Measurements from ENCODE around the gene NBPF3.
"Not testable (repeated sequence)": the region's sequence is repeated elsewhere in the genome, so short reads cannot be mapped to it uniquely, and the experiment has no call there.

Gene NBPF3

DNA sequence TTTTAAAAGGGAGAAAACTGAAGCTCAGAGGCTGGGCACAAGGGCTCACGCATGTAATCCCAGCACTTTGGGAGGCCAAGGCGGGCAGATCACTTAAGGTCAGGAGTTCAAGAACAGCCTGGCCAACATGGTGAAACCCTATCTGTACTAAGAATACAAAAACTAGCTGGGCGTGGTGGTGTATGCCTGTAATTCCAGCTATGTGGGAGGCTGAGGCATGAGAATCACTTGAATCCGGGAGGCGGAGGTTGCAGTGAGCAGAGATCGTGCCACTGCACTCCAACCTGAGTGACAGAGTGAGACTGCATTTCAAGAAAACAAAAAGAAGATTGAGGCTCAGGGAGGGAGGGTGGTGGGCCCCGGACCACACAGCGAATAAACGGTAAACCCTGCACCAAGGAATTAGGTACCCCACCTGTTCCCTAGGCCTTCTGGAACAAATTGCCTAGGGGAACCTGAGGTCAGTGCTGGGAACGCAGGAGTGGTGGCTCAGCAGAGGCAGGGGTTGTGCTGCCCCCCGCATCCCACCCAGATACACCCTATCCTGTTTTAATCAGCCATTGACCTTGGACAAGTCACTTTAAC lies 79.6 kb downstream of the NBPF3 start:
- DNase-seq (ENCODE audit: low read depth) = not testable (repeated sequence)

DNA sequence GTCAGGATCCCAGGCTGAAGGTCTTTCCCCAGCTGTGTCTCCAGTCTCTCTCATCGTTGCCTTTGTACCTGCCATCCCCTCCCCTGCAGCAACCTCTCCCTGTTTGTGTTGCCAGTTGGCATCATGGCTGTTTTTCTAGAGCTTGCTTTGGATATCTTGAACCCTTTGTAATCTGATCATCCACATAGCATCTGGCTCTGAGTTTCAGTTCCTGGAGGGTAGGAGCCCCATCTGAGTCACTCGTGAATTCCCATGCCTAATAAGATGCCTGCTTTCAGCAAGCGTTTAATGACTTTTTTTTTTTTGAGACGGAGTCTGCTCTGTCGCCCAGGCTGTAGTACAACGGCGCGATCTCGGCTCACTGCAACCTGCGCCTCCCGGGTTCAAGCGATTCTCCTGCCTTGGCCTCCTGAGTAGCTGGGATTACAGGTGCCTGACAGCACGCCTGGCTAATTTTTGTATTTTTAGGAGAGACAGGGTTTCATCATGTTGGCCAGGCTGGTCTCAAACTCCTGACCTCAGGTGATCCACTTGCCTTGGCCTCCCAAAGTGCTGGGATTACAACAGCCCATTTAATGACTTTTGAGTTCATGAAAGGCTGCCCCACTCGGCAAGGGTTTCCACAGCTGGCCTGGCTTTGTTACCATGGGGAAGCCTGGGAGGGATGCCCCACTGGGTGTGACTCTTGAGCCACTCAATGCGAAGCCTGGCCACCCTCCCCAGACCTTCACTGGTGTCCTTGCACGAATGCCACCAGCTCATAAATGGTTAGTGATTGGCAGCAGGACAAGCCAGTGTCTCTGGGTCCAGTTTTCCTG lies 81.2 kb downstream of the NBPF3 start:
- DNase-seq (ENCODE audit: low read depth) = no peak

DNA sequence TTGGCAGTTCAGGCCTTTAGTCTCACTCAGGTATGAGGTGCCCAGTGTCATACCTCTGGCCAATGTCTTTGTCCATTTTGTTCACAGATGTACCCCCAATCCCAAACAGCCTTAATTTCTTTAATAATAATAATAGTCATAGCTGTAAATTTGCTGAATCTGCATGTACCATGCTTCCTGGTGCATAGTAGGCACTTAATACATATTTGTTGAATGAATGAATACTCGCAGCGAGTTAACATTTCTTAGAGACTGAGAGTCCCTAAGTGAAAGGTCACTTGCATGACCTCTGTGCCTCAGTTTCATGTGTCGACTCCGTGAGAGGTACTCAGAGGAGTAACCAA lies 81.8 kb downstream of the NBPF3 start:
- DNase-seq (ENCODE audit: low read depth) = no peak

DNA sequence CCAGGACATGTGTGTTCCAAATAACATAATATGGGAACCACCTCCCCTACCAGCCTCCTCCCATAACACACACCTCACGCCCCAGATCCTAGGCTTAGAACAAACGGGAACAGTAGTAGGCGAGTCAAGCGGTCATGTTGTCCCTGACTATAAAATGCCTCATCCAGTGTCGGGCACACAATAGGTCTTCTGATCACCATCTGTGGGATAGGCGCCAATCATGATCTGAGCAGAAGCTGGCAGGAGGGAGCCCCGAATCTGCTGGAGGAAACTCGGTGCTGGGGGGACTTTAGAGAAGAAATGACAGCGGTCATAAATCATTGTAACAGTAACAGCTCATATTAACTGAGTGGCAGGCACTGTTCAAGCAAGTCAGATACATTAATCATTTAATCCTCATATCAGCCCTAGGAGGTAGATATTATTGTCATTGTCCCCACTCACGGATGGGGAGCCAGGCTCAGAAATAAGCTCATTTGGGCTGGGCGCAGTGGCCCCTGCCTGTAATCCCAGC lies 82.6 kb downstream of the NBPF3 start:
- no peak for DNase-seq (ENCODE audit: low read depth)

DNA sequence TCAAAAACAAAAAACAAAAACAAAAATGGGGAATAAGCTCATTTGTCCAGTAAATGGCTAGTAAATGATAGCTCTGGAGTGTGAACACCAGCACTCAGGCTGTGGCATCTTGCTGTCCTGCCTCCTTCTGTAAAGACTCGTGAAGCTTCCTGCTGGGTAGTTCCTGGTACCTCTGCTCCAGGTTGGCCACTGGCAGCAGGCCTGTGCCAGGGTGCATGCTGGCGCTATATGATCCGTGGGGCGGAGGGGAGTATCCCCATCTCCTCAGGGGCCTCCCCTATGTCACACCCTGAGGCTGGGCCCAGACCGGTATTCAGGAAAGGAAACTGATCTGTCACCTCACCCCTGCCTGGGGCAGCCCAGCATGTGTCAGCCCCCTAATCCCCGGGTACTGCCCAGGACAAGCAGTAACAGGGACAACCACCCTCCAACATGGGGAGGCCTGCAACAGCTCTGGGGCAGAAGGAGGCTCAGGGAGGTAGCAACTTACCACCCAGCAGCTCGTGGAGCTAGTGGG lies 83.4 kb downstream of the NBPF3 start:
- no peak for DNase-seq (ENCODE audit: low read depth)

DNA sequence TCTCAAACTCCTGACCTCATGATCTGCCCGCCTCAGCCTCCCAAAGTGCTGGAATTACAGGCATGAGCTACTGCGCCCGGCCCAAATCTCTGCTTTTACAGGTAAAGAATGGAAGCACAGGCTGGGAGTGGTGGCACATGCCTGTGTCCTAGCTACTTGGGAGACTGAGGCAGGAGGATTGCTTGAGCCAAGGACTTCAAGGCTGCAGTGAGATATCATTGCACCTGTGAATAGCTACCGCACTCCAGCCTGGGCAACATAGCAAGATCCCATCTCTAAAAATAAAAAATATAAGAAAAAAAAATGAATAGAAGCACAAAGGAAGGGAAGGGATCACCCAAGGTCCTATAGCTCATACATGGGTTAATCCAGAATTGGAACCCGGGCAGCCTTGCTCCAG lies 84.3 kb downstream of the NBPF3 start:
- no peak for DNase-seq (ENCODE audit: low read depth)

DNA sequence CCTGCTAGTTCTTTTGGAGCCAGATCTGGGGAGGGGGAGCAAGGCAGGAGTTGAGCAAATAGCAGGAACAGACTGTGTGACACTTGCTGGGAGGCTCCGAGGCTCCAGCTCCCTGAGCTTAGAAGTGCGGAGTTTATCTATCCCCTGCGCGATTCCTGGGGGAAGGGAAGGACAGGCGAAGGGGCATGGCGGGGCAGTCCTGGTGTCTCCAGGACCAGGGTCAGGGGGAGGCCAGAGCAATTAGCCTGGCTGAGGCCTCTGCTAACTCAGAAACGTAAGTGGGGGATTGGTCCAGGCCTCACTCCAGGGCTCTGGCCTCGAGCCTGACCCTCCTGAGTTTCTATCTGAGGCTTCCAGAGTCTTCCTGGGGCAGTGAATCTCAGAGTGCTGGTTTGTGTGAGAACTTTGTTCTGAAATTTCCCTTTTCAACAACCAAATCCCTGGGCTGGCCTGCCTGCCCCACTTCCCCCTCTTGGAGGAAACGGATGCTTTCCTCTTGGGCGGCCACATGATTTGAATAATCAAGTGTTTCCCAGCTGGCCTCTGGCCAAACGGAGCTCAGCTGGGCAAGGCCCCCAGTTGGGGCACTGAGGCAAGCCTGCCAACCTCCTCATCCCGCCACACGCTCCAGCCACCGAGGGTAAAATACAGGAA lies 84.9 kb downstream of the NBPF3 start:
- DNase-seq (ENCODE audit: low read depth) = no peak

DNA sequence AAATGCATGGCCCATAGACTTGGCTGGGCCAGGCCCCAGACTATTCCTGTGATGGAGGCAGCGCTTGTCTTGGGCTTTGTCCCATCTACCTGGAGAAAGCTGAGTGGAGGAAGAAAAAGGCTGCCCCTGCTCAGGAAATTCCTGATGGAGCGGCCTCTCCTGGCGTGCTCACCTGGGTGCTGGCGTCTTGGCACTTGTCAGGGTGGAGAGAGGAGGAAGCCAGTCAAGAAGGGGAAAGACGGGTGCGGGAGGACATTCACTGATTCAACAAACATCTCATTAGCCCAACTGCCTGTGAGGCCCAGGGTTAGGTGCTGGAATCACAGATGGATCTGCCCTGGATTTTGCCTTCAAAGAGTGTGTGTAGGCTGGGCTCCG lies 85.4 kb downstream of the NBPF3 start:
- DNase-seq (ENCODE audit: low read depth) = no peak

DNA sequence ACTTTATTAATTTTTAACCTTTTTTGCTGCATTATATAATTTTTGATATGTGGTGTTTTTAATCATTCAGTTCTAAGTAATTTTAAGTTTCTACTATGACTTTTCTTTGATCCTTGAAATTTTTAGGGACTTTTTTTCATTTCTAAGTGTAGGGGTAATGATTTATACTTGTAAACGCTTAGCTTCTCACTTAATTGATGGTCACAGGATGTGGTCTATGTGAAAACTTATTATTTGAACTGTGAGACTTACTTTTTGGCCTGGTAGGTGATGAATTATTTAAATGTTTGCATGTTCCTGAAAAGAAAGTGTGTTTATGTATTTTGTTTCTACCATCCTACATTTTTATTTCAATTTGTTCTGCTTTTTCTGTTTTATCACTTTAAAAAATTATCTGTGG lies 86.5 kb downstream of the NBPF3 start:
- DNase-seq (ENCODE audit: low read depth) = no peak

DNA sequence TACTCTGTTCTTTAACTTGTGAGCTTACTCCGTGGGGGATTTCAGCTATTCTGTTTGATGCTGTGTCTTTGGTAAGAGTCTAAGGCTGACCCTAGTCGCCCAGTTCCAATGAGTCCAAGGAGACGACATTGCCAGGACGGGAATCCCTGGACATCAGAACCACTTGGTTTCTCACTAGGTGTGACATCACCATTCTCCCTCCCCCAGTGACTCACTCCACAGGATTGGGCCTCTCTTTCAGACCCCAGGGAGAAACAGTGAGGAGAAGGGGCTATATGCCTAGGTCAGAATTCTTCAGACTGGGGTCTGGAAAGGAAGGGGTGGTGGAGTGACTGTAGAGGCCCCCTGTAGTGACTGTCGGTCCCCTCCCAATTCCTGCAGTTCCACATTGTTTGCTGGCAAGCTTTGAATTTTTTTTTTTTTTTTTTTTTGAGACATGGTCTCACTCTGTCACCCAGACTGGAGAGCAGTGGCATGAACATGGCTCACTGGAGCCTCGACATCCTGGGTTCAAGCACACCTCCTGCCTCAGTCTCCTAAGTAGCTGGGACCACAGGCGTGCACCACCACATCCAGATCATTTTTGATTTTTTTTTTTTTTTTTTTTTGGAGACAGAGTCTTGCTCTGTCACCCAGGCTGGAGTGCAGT lies 90.6 kb downstream of the NBPF3 start:
- DNase-seq (ENCODE audit: low read depth) = no peak

DNA sequence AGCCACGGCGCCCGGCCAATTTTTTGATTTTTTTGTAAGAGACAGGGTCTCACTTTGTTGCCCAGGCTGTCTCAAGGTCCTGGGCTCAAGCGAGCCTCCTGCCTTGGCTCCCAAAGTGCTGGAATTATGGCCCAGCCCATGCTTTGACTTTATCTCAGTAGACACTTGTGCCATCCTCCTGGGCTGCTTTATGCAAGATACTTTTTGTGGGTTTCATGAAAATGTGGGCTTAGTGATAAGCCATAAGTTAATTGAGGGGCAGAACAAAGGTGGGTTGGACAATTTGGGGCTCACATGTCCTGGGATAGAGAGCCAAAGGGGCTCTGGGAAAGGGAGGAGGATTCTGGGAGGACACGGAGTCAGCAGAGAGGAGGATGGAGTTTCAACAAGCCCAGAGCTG lies 91.3 kb downstream of the NBPF3 start:
- DNase-seq (ENCODE audit: low read depth) = no peak

DNA sequence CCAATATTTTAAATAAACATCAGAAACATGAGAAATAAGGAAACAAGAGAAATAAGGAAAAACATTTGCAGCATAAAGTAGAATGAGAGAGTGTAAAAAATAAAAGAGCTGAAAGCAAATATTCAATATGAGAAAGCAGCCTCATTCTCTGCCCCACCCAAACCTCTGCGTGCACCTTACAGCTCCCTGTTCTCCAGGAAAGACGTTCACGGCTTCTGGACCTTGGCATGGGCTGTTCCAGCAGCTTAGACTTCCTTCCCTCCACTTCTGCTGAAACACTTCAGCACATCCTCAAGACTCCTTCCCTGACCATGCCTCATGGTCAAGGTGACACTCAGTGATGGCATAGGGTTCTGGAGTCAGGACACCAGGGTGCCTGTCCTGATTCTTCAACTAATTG lies 92.6 kb downstream of the NBPF3 start:
- DNase-seq (ENCODE audit: low read depth) = no peak

DNA sequence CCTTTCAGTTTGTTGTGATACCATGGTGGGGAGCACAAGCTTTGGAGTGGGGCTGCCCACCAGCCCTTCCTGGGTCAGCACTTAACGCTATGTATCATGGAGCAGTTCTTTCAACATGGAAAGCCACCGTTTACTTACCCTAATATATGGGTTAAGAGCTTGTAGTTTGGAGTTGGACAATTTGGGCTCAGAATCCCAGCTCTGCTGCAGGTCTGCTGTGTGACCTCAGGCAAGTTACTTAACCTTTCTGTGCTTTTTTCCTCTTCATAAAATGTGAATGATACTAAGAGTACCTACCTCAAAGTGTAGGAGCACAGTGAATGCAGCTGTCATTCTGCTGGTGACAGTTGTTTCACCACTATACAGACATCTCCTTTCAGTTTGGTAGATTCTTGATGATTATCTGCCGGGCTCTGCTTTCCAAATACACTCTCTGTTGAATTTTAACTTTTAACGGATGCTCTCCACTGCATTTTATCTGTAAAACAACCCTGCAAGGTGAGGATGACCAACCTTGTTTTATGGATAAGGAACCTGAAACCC lies 93.1 kb downstream of the NBPF3 start:
- no peak for DNase-seq (ENCODE audit: low read depth)

DNA sequence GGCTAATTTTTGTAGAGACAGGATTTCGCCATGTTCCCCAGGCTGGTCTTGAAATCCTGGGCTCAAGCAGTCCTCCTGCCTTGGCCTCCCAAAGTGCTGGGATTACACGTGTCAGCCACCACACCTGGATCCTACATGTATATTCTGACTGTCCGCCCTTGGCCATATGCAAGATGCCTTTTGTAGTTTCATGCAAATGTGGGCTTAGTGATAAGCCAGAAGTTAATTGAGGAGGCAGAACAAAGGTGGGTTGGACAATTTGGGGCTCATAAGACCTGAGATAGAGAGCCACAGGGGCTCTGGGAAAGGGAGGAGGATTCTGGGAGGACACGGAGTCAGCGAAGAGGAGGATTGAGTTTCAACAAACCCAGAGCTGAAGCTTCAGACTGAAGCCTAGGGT lies 94.2 kb downstream of the NBPF3 start:
- DNase-seq (ENCODE audit: low read depth) = no peak

Measured in fibroblast of the conjunctiva (primary cell).